ENCODE measurements around the gene MEG3. TPM values are rescaled to one million over a fixed set of nuclear protein-coding genes. Genes with fewer than 3 reads are reported as not detected.

MEG3 gene
- total RNA-seq, 1 experiment from 2014 or later: 419 TPM

GRCh38 chr14:100784523-100785337 lies 41.2 kb upstream of the MEG3 start:
- H3K27me3 ChIP-seq: no peaks in the 10 kb centered on the region
- no peak overlapping the region for H3K27ac ChIP-seq
- no peaks in the 10 kb centered on the region for H3K36me3 ChIP-seq
- H3K4me1 ChIP-seq: peaks cover 52% of the 10 kb centered on the region
- no peak overlapping the region for H3K4me3 ChIP-seq
- DNase-seq: no peak
- no peaks in the 10 kb centered on the region for H3K9me3 ChIP-seq (replicated peaks)

- H3K4me3 ChIP-seq: no peak overlapping the region
- peaks cover 58% of the 10 kb centered on the region for H3K4me1 ChIP-seq
- no peak overlapping the region for H3K27ac ChIP-seq
- DNase-seq: no peak
- H3K36me3 ChIP-seq: no peaks in the 10 kb centered on the region
- H3K9me3 ChIP-seq (replicated peaks): no peaks in the 10 kb centered on the region
- H3K27me3 ChIP-seq: no peaks in the 10 kb centered on the region
Observed at GRCh38 chr14:100785338-100785615, 40.6 kb upstream of the MEG3 start.

- DNase-seq: no peak
- Histone ChIP-seq H3K9me3 (replicated peaks) (no peaks in the 10 kb centered on the region), H3K27me3 (no peaks in the 10 kb centered on the region), H3K36me3 (no peaks in the 10 kb centered on the region), H3K4me1 (peaks cover 61% of the 10 kb centered on the region), H3K4me3 (no peak overlapping the region), H3K27ac (peak overlapping the region; percentile 20)
Observed at GRCh38 chr14:100785626-100786025, 40.3 kb upstream of the MEG3 start.

GRCh38 chr14:100786131-100786530 lies 39.8 kb upstream of the MEG3 start:
- DNase-seq: peak; percentile 74 to 82
- Histone ChIP-seq H3K9me3 (replicated peaks) (no peaks in the 10 kb centered on the region), H3K4me1 (peaks cover 63% of the 10 kb centered on the region), H3K27me3 (no peaks in the 10 kb centered on the region), H3K4me3 (no peak overlapping the region), H3K27ac (peak overlapping the region; percentile 20), H3K36me3 (no peaks in the 10 kb centered on the region)

- Histone ChIP-seq H3K27ac (peak overlapping the region; percentile 20), H3K4me3 (no peak overlapping the region), H3K27me3 (no peaks in the 10 kb centered on the region), H3K9me3 (replicated peaks) (no peaks in the 10 kb centered on the region), H3K4me1 (peaks cover 69% of the 10 kb centered on the region), H3K36me3 (no peaks in the 10 kb centered on the region)
- no peak for DNase-seq
Observed at GRCh38 chr14:100786576-100787219, 39.2 kb upstream of the MEG3 start.

- Histone ChIP-seq H3K4me1 (peaks cover 78% of the 10 kb centered on the region), H3K9me3 (replicated peaks) (no peaks in the 10 kb centered on the region), H3K27me3 (no peaks in the 10 kb centered on the region), H3K4me3 (no peak overlapping the region), H3K27ac (no peak overlapping the region), H3K36me3 (no peaks in the 10 kb centered on the region)
- no peak for DNase-seq
Observed at GRCh38 chr14:100787659-100788058, 38.3 kb upstream of the MEG3 start.

GRCh38 chr14:100788517-100788916 lies 37.4 kb upstream of the MEG3 start:
- peak; percentile 72 to 78 for DNase-seq
- Histone ChIP-seq H3K9me3 (replicated peaks) (no peaks in the 10 kb centered on the region), H3K4me1 (peaks cover 70% of the 10 kb centered on the region), H3K27ac (peak overlapping the region; percentile 86), H3K36me3 (no peaks in the 10 kb centered on the region), H3K4me3 (no peak overlapping the region), H3K27me3 (no peaks in the 10 kb centered on the region)

- H3K27ac ChIP-seq: peak overlapping the region; percentile 86
- peak in 1 of 2 experiments; percentile 38 for DNase-seq
- no peaks in the 10 kb centered on the region for H3K36me3 ChIP-seq
- peaks cover 66% of the 10 kb centered on the region for H3K4me1 ChIP-seq
- H3K27me3 ChIP-seq: no peaks in the 10 kb centered on the region
- H3K4me3 ChIP-seq: no peak overlapping the region
- H3K9me3 ChIP-seq (replicated peaks): no peaks in the 10 kb centered on the region
Observed at GRCh38 chr14:100788942-100789341, 37.0 kb upstream of the MEG3 start.

- H3K27ac ChIP-seq: peak overlapping the region; percentile 86
- peak; percentile 72 to 75 for DNase-seq
- peaks cover 60% of the 10 kb centered on the region for H3K4me1 ChIP-seq
- H3K4me3 ChIP-seq: no peak overlapping the region; the same call in 1 of the 2 replicates
- H3K27me3 ChIP-seq: no peaks in the 10 kb centered on the region
- no peaks in the 10 kb centered on the region for H3K36me3 ChIP-seq
- H3K9me3 ChIP-seq (replicated peaks): no peaks in the 10 kb centered on the region
Observed at GRCh38 chr14:100789460-100790417, 36.2 kb upstream of the MEG3 start.

GRCh38 chr14:100790502-100791347 lies 35.2 kb upstream of the MEG3 start:
- DNase-seq: peak; percentile 91 to 92
- Histone ChIP-seq H3K4me1 (peaks cover 58% of the 10 kb centered on the region), H3K27ac (peak overlapping the region; percentile 86), H3K27me3 (no peaks in the 10 kb centered on the region), H3K4me3 (peak overlapping the region; percentile 9), H3K36me3 (no peaks in the 10 kb centered on the region), H3K9me3 (replicated peaks) (no peaks in the 10 kb centered on the region)

- Histone ChIP-seq H3K4me3 (peak overlapping the region; percentile 2; the same call in 1 of the 2 replicates), H3K9me3 (replicated peaks) (no peaks in the 10 kb centered on the region), H3K27ac (peak overlapping the region; percentile 86), H3K36me3 (no peaks in the 10 kb centered on the region), H3K4me1 (peaks cover 52% of the 10 kb centered on the region), H3K27me3 (no peaks in the 10 kb centered on the region)
- peak; percentile 91 to 94 for DNase-seq
Observed at GRCh38 chr14:100791348-100791735, 34.6 kb upstream of the MEG3 start.

- Histone ChIP-seq H3K9me3 (replicated peaks) (no peaks in the 10 kb centered on the region), H3K4me1 (peaks cover 46% of the 10 kb centered on the region), H3K27me3 (no peaks in the 10 kb centered on the region), H3K36me3 (no peaks in the 10 kb centered on the region), H3K4me3 (no peak overlapping the region), H3K27ac (peak overlapping the region; percentile 86)
- DNase-seq: no peak
Observed at GRCh38 chr14:100791995-100792394, 33.9 kb upstream of the MEG3 start.

GRCh38 chr14:100796946-100797345 lies 29.0 kb upstream of the MEG3 start:
- Histone ChIP-seq H3K4me1 (peaks cover 7% of the 10 kb centered on the region), H3K27me3 (no peaks in the 10 kb centered on the region), H3K36me3 (no peaks in the 10 kb centered on the region), H3K9me3 (replicated peaks) (no peaks in the 10 kb centered on the region), H3K27ac (no peak overlapping the region), H3K4me3 (no peak overlapping the region)
- DNase-seq: no peak

- no peaks in the 10 kb centered on the region for H3K27me3 ChIP-seq
- H3K4me3 ChIP-seq: no peak overlapping the region
- no peak for DNase-seq
- H3K9me3 ChIP-seq (replicated peaks): no peaks in the 10 kb centered on the region
- H3K36me3 ChIP-seq: no peaks in the 10 kb centered on the region
- peaks cover 15% of the 10 kb centered on the region; the same call in 1 of the 2 replicates for H3K4me1 ChIP-seq
- H3K27ac ChIP-seq: no peak overlapping the region
Observed at GRCh38 chr14:100800041-100800440, 25.9 kb upstream of the MEG3 start.

All from SJCRH30 (cell line).